Neural cell (in vitro differentiated cells): ENCODE data around the gene OSBPL2.

Experiments used
- EP300 ChIP-seq: fragments of 450-650 bp; conservative IDR thresholded peaks from 2 replicates; pipeline ENCODE4 v1.6.1; 2014; ENCODE audit warnings: antibody characterized with exemption, mild to moderate bottlenecking, moderate library complexity; ENCODE audit not compliant: poor library complexity, severe bottlenecking
- TF ChIP-seq, protein P1 (sequence below): fragments of 450-650 bp; IDR thresholded peaks from 2 replicates; pipeline ENCODE4 v1.5.1; 2014; ENCODE audit warnings: antibody characterized with exemption, mild to moderate bottlenecking, moderate library complexity; ENCODE audit not compliant: poor library complexity, severe bottlenecking

DNA sequence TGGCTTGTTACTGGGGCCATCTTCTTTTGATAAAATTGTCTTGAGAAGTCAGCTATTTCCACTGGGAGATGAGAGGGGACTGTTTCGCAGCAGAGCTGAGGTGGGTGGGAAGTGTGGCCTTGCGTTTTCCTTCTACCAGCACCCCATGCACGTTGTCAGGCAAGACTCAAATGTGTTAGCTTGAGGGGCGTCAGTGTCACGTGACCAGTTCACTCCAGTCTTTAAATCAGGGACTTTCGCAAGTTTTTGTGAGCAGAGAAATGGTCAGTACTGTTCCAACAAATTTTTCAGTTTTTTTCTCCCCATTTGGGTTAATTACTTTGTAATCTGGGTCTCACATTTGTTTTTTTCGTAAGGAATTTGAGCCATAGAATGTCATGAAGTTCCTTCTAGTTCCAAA is 43.8 kb downstream of the OSBPL2 start:
- TF ChIP-seq, protein P1, sequence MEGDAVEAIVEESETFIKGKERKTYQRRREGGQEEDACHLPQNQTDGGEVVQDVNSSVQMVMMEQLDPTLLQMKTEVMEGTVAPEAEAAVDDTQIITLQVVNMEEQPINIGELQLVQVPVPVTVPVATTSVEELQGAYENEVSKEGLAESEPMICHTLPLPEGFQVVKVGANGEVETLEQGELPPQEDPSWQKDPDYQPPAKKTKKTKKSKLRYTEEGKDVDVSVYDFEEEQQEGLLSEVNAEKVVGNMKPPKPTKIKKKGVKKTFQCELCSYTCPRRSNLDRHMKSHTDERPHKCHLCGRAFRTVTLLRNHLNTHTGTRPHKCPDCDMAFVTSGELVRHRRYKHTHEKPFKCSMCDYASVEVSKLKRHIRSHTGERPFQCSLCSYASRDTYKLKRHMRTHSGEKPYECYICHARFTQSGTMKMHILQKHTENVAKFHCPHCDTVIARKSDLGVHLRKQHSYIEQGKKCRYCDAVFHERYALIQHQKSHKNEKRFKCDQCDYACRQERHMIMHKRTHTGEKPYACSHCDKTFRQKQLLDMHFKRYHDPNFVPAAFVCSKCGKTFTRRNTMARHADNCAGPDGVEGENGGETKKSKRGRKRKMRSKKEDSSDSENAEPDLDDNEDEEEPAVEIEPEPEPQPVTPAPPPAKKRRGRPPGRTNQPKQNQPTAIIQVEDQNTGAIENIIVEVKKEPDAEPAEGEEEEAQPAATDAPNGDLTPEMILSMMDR, result no peak
- TF ChIP-seq EP300, result no peak
